NCI-H187 (cell line): Measurements from ENCODE around the gene NUCB1.
A peak's percentile ranks its signal among the peaks of the same experiment; 100 is the strongest.

Experiments
- DNase-seq, 2 experiments: peaks; one replicate each; lab custom pipeline; 2025; lab: John Stamatoyannopoulos, UW

Gene NUCB1

GRCh38 chr19:48963371-48964204 is 63.5 kb downstream of the NUCB1 start:
- no peak for DNase-seq

GRCh38 chr19:48964205-48965039 is 64.3 kb downstream of the NUCB1 start:
- no peak for DNase-seq

- DNase-seq, result peak; percentile 95 to 98
Measured at GRCh38 chr19:48965040-48965805, 65.1 kb downstream of the NUCB1 start, which contains the start of gene FTL. TSS of gene FTL (plus strand) at chr19:48965309. CDS start at chr19:48965508, 199 bp downstream.

- DNase-seq, result peak; percentile 83 to 87
Measured at GRCh38 chr19:48965806-48966540, 65.9 kb downstream of the NUCB1 start.

- DNase-seq, result no peak
Measured at GRCh38 chr19:48966541-48967345, 66.6 kb downstream of the NUCB1 start.

GRCh38 chr19:48967346-48968178 is 67.5 kb downstream of the NUCB1 start:
- no peak for DNase-seq

- no peak for DNase-seq
Measured at GRCh38 chr19:48968179-48968661, 68.1 kb downstream of the NUCB1 start.

GRCh38 chr19:48968813-48969218 is 68.7 kb downstream of the NUCB1 start:
- no peak for DNase-seq

GRCh38 chr19:48969276-48970138 is 69.4 kb downstream of the NUCB1 start:
- no peak for DNase-seq

- DNase-seq, result no peak
Measured at GRCh38 chr19:48970139-48970766, 70.1 kb downstream of the NUCB1 start.

- peak; percentile 78 to 82 for DNase-seq
Measured at GRCh38 chr19:48970923-48971395, 70.8 kb downstream of the NUCB1 start.
